ENCODE measurements around the gene ZNF511. TPM values are rescaled to one million over a fixed set of nuclear protein-coding genes. Genes with fewer than 3 reads are reported as not detected.

Gene ZNF511
- total RNA-seq, 4 donors from 2014 or later = 16.1 to 26.7 (median 17.7) TPM

- no peak for DNase-seq
- Histone ChIP-seq H3K4me3 (no peak overlapping the region), H3K4me1 (peaks cover 6 to 26% (median 10%) of the 10 kb centered on the region in 3 donors), H3K27me3 (no peaks in the 10 kb centered on the region), H3K9me3 (no peaks in the 10 kb centered on the region), H3K27ac (no peak overlapping the region), H3K36me3 (peaks cover 0 to 6% (median 0%) of the 10 kb centered on the region in 3 donors)
- 74% methylated on average over 6 of the region's 14 CpGs; no CpG with 5 or more reads in 1 of the 2 donors for WGBS, 2 donors
- intact Hi-C loops (cut with DNase I) = no loop called here
- TF ChIP-seq CTCF (IDR thresholded peaks at IDR 0.05) = no peak
- no peak for TF ChIP-seq POLR2A (IDR thresholded peaks at IDR 0.05)
Observed at GRCh38 chr10:133267293-133267692, 41.4 kb upstream of the ZNF511 start.

- Histone ChIP-seq H3K27me3 (no peaks in the 10 kb centered on the region), H3K9me3 (no peaks in the 10 kb centered on the region), H3K27ac (no peak overlapping the region), H3K4me3 (no peak overlapping the region), H3K36me3 (peaks cover 0 to 6% (median 0%) of the 10 kb centered on the region in 3 donors), H3K4me1 (peaks cover 1 to 21% (median 5%) of the 10 kb centered on the region in 3 donors)
- TF ChIP-seq CTCF (IDR thresholded peaks at IDR 0.05) = no peak
- no peak for TF ChIP-seq POLR2A (IDR thresholded peaks at IDR 0.05)
- no peak for DNase-seq
- WGBS, 2 donors = 90% methylated on average over 2 of the region's 22 CpGs; no CpG with 5 or more reads in 1 of the 2 donors
- intact Hi-C loops (cut with DNase I) = no loop called here
Observed at GRCh38 chr10:133267829-133268228, 40.9 kb upstream of the ZNF511 start.

GRCh38 chr10:133268532-133268931 lies 40.2 kb upstream of the ZNF511 start:
- H3K27me3 ChIP-seq = no peaks in the 10 kb centered on the region
- 80% methylated on average over 2 of the region's 22 CpGs; no CpG with 5 or more reads in 1 of the 2 donors for WGBS, 2 donors
- intact Hi-C loops (cut with DNase I) = no loop called here

GRCh38 chr10:133269367-133269766 lies 39.3 kb upstream of the ZNF511 start:
- no peak for TF ChIP-seq POLR2A (IDR thresholded peaks at IDR 0.05)
- TF ChIP-seq CTCF (IDR thresholded peaks at IDR 0.05) = no peak
- intact Hi-C loops (cut with DNase I) = no loop called here
- Histone ChIP-seq H3K27me3 (peaks cover 0 to 7% (median under 1%) of the 10 kb centered on the region in 4 donors), H3K27ac (no peak overlapping the region), H3K36me3 (peaks cover 0 to 6% (median 0%) of the 10 kb centered on the region in 3 donors), H3K4me3 (no peak overlapping the region), H3K4me1 (peaks cover 0 to 17% (median 0%) of the 10 kb centered on the region in 3 donors), H3K9me3 (no peaks in the 10 kb centered on the region)
- no CpG with 5 or more reads among the region's 26 CpGs for WGBS, 2 donors
- DNase-seq = no peak

More at GRCh38 chr10:133268532-133268931, 40.2 kb upstream of the ZNF511 start:
- H3K36me3 ChIP-seq = peaks cover 0 to 6% (median 0%) of the 10 kb centered on the region in 3 donors
- H3K27ac ChIP-seq = no peak overlapping the region
- H3K9me3 ChIP-seq = no peaks in the 10 kb centered on the region
- TF ChIP-seq CTCF (IDR thresholded peaks at IDR 0.05) (no peak), POLR2A (IDR thresholded peaks at IDR 0.05) (no peak)
- no peak overlapping the region for H3K4me3 ChIP-seq
- H3K4me1 ChIP-seq = peaks cover 0 to 14% (median 3%) of the 10 kb centered on the region in 3 donors
- DNase-seq = no peak

- WGBS, 2 donors = 85% methylated on average over 8 of the region's 20 CpGs; no CpG with 5 or more reads in 1 of the 2 donors
- intact Hi-C loops (cut with DNase I) = no loop called here
- Histone ChIP-seq H3K27ac (no peak overlapping the region), H3K36me3 (peaks cover 0 to 6% (median 0%) of the 10 kb centered on the region in 3 donors), H3K9me3 (no peaks in the 10 kb centered on the region), H3K27me3 (peaks cover 0 to 15% (median 2%) of the 10 kb centered on the region in 4 donors), H3K4me3 (no peak overlapping the region), H3K4me1 (peaks cover 1 to 17% (median 5%) of the 10 kb centered on the region in 3 donors)
- DNase-seq = no peak
- TF ChIP-seq POLR2A (IDR thresholded peaks at IDR 0.05) (no peak), CTCF (IDR thresholded peaks at IDR 0.05) (no peak)
Observed at GRCh38 chr10:133270204-133270603, 38.5 kb upstream of the ZNF511 start.
